Central memory CD8-positive, alpha-beta T cell (primary cell): ENCODE measurements around the gene RNASE4.
"Not testable (repeated sequence)": the region's sequence is repeated elsewhere in the genome, so short reads cannot be mapped to it uniquely, and the experiment has no call there.

Experiments used
- ATAC-seq: fragments of 150-1000 bp; cut with Tn5 transposase; replicated peaks from 2 replicates; pipeline ENCODE4 v1.10.0; 2022; ENCODE audit warnings: mild to moderate bottlenecking, moderate FRiP score, moderate number of reproducible peaks; ENCODE audit not compliant: poor library complexity, severe bottlenecking; ENCODE audit errors: extremely low read depth
- DNase-seq, 2 donors: peaks; one replicate each; pipeline ENCODE4 v3.0.0; 2021; ENCODE audit warnings: low spot score in 2 of 2
- H3K27ac Mint-ChIP-seq: one replicate; pipeline ENCODE4 v1.8.0; 2022; ENCODE audit warnings: low read depth, mild to moderate bottlenecking, moderate library complexity, mixed read lengths
- H3K27me3 Mint-ChIP-seq: one replicate; pipeline ENCODE4 v1.8.0; 2022; ENCODE audit warnings: mixed read lengths
- H3K36me3 Mint-ChIP-seq: one replicate; pipeline ENCODE4 v1.8.0; 2022; ENCODE audit warnings: mild to moderate bottlenecking, moderate library complexity, mixed read lengths; ENCODE audit not compliant: insufficient read depth
- H3K4me1 Mint-ChIP-seq: one replicate; pipeline ENCODE4 v1.8.0; 2022; ENCODE audit warnings: mixed read lengths
- H3K4me3 Mint-ChIP-seq: one replicate; pipeline ENCODE4 v1.8.0; 2022; ENCODE audit warnings: mild to moderate bottlenecking, moderate library complexity, mixed read lengths
- H3K9me3 Mint-ChIP-seq: one replicate; pipeline ENCODE4 v1.8.0; 2022; ENCODE audit warnings: mixed read lengths

RNASE4 gene, protein sequence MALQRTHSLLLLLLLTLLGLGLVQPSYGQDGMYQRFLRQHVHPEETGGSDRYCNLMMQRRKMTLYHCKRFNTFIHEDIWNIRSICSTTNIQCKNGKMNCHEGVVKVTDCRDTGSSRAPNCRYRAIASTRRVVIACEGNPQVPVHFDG

DNA sequence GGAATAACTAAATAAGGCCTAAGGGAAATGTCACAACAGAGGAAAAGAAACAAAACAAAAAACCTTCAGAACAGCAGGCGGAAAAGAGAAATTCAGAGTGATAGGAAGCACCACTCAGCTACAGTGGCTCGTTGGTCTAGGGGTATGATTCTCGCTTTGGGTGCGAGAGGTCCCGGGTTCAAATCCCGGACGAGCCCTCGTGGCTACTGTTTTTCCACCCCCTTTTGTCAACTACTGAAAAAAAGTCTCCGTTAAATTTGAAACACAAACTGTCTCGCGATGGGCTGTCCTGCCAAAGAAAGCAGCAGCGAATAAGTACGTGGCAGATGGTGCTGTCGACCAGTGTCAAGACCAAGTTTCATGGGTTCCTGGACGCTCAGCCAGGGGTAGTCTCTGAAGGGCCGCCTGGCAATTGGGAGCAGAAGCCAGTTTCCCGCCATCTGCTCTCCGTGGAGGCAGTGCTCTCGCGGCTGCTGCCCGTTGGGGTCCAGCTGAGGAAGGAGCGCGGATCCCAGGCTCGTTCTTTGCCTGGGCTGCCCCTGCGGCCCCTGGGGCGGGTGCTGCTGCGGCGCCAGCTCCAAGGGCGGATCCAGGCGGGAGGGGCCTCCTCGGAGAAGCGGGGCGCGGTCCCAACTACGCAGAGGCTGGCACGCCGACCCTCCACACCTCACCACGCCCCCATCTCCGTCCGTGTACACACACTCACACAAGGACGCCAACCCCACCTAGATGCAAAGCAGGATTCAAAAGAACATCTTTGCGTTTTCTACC is at the start of gene RNASE4:
TSS of gene RNASE4 (plus strand) at position 670 of the 771 bp plus-strand sequence. CDS start 14,812 bp downstream, outside the sequence.
- peak; percentile 83 to 89 for DNase-seq
- Mint-ChIP-seq H3K27me3 (no peaks in the 10 kb centered on the region), H3K4me1 (no peaks in the 10 kb centered on the region), H3K9me3 (no peaks in the 10 kb centered on the region), H3K4me3 (no peak within 1 kb of the TSS), H3K36me3 (no peaks in the 10 kb centered on the region), H3K27ac (no peak within 1 kb of the TSS)
- peak; percentile 40 for ATAC-seq

DNA sequence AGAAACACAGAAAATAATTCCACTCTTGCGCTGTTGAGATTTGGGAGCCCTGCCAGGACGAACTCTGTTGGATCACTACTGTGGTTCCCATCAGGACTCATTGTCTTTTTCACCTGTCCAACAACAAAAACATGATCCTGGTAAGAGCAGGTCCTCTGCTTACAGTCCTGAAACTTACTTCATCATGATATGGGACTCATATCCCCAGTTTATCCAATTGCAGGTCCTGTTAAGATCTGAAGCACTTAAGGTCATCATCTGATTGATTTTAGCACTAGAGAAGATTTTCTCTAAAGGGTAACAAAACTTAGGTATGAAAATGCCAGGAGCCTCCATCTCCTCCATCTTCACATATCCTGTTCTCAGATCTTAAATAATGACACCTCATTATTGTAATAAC is 42.8 kb upstream of the RNASE4 start, which contains the start of gene OR6S1:
TSS of gene OR6S1 (minus strand) at position 101 of the 400 bp plus-strand sequence. CDS start at position 101, 0 bp downstream.
- no peak for ATAC-seq
- H3K4me3 Mint-ChIP-seq: no peak within 1 kb of the TSS
- H3K36me3 Mint-ChIP-seq: peaks cover 2% of the 10 kb centered on the region
- no peaks in the 10 kb centered on the region for H3K4me1 Mint-ChIP-seq
- no peak within 1 kb of the TSS for H3K27ac Mint-ChIP-seq
- no peaks in the 10 kb centered on the region for H3K9me3 Mint-ChIP-seq
- DNase-seq: no peak
- H3K27me3 Mint-ChIP-seq: peaks cover 42% of the 10 kb centered on the region

DNA sequence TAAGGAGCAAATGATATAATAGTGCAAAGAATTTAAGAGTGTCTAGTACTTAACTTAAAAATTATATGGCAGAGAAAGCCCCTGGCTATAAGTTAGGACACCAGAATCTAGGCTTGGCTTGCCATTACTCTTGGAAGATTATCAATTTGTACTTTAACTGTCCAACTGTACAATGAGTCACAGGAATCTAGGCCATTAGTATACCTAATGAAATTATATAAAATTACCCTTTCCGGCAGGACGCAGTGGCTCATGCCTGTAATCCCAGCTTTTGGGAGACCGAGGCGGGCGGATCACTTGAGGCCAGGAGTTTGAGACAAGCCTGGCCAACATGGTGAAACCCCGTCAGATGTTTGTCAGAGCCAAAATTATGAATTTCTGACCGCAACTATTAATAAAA is 42.2 kb upstream of the RNASE4 start:
- Mint-ChIP-seq H3K4me1 (no peaks in the 10 kb centered on the region), H3K9me3 (no peaks in the 10 kb centered on the region), H3K4me3 (no peak overlapping the region), H3K27me3 (peaks cover 43% of the 10 kb centered on the region), H3K27ac (no peak overlapping the region), H3K36me3 (peaks cover 2% of the 10 kb centered on the region)
- DNase-seq (no peak), ATAC-seq (no peak)

DNA sequence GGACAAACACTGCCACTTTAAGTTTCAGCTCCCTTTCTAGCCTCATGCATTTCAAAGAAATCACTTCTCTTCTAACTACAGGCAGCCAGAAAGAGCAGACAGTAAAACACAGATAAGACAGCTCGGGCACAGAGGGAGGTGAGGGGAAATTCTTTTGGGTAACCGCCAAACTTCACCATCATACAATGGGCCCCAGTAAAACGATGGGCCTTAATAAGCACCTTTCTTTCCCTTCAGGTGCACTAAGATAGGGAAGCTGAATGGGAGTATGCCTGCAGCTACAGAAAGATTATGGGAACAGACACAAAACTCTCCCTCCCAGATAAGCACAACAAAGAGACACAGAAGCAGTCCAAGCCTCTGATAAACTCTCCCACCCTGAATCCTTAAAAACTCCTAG is 41.6 kb upstream of the RNASE4 start:
- H3K9me3 Mint-ChIP-seq, DNase-seq, H3K27ac Mint-ChIP-seq, H3K4me3 Mint-ChIP-seq, ATAC-seq, H3K36me3 Mint-ChIP-seq, H3K4me1 Mint-ChIP-seq: not testable (repeated sequence)
- peaks cover 43% of the 10 kb centered on the region for H3K27me3 Mint-ChIP-seq

GRCh38 chr14:20644520-20644919 is 39.8 kb upstream of the RNASE4 start:
- no peak for ATAC-seq
- H3K27ac Mint-ChIP-seq: no peak overlapping the region

GRCh38 chr14:20645481-20645880 is 38.9 kb upstream of the RNASE4 start:
- Mint-ChIP-seq H3K36me3 (peaks cover 2% of the 10 kb centered on the region), H3K27ac (no peak overlapping the region), H3K4me1 (no peaks in the 10 kb centered on the region), H3K4me3 (no peak overlapping the region), H3K27me3 (peaks cover 49% of the 10 kb centered on the region), H3K9me3 (no peaks in the 10 kb centered on the region)
- ATAC-seq (no peak), DNase-seq (no peak)

More at GRCh38 chr14:20644520-20644919, 39.8 kb upstream of the RNASE4 start:
- H3K27me3 Mint-ChIP-seq: peaks cover 51% of the 10 kb centered on the region
- no peaks in the 10 kb centered on the region for H3K4me1 Mint-ChIP-seq
- H3K9me3 Mint-ChIP-seq: no peaks in the 10 kb centered on the region
- no peak for DNase-seq
- H3K4me3 Mint-ChIP-seq: no peak overlapping the region
- peaks cover 2% of the 10 kb centered on the region for H3K36me3 Mint-ChIP-seq

GRCh38 chr14:20652996-20653975 is 31.1 kb upstream of the RNASE4 start:
- H3K36me3 Mint-ChIP-seq: peaks cover 9% of the 10 kb centered on the region
- no peaks in the 10 kb centered on the region for H3K9me3 Mint-ChIP-seq
- ATAC-seq: peak; percentile 46
- H3K27ac Mint-ChIP-seq: peak overlapping the region; percentile 23
- H3K27me3 Mint-ChIP-seq: peaks cover 81% of the 10 kb centered on the region
- H3K4me3 Mint-ChIP-seq: peak overlapping the region; percentile 41
- DNase-seq: peak in 1 of 2 donors; percentile 36
- peaks cover 32% of the 10 kb centered on the region for H3K4me1 Mint-ChIP-seq

DNA sequence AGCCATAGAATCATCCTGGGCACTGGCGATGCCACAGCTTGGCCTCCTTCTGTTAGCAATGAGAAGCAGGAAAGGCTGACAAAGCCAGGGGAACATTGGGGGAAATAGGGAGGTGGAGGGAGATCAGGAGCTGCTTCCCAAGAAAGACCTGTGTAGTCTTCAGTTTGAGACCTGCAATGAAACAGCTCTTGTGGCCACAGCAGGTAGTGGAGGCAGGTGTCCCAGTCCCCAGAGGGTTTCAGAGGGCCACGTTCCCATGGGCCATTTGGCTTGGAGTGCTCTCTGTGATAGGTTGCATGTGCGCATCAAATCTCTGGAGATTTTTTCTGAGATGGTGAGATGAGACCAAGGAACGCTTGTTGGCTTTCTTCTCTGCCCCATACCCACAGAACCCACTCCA is 28.5 kb upstream of the RNASE4 start:
- peaks cover 88% of the 10 kb centered on the region for H3K27me3 Mint-ChIP-seq
- ATAC-seq (no peak), DNase-seq (no peak)
- no peak overlapping the region for H3K4me3 Mint-ChIP-seq
- H3K27ac Mint-ChIP-seq: no peak overlapping the region
- H3K9me3 Mint-ChIP-seq: no peaks in the 10 kb centered on the region
- H3K4me1 Mint-ChIP-seq: peaks cover 32% of the 10 kb centered on the region
- peaks cover 9% of the 10 kb centered on the region for H3K36me3 Mint-ChIP-seq

GRCh38 chr14:20656274-20656673 is 28.1 kb upstream of the RNASE4 start:
- Mint-ChIP-seq H3K27me3 (peaks cover 84% of the 10 kb centered on the region), H3K4me1 (peaks cover 32% of the 10 kb centered on the region)

GRCh38 chr14:20657216-20658211 is 26.8 kb upstream of the RNASE4 start:
- Mint-ChIP-seq H3K4me1 (peaks cover 36% of the 10 kb centered on the region), H3K27me3 (peaks cover 72% of the 10 kb centered on the region), H3K9me3 (no peaks in the 10 kb centered on the region), H3K36me3 (peaks cover 8% of the 10 kb centered on the region), H3K27ac (peak overlapping the region; percentile 11), H3K4me3 (no peak overlapping the region)
- ATAC-seq: peak; percentile 20
- no peak for DNase-seq

More at GRCh38 chr14:20656274-20656673, 28.1 kb upstream of the RNASE4 start:
- Mint-ChIP-seq H3K9me3 (no peaks in the 10 kb centered on the region), H3K4me3 (no peak overlapping the region), H3K36me3 (peaks cover 9% of the 10 kb centered on the region), H3K27ac (peak overlapping the region; percentile 11)
- ATAC-seq (no peak), DNase-seq (no peak)

DNA sequence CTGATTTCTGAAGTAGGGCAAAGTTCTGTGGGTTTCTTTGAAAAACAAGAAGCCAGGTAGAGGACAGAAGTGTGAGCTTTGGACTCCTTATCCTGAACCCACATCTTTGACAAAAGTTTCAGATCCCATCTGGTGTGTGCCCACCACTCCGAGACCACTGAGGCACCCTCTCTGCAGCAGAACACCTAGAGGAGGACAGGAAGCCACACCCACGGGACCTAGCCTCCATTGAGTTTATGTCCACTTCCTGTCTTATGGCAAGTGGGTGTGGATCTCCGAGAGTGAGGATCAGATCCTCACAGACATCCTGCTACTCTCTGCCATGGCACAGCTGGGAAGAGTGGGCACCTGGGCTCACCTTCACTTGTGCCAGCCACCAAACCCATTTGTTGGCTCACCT is 26.1 kb upstream of the RNASE4 start:
- H3K27ac Mint-ChIP-seq: no peak overlapping the region
- no peaks in the 10 kb centered on the region for H3K9me3 Mint-ChIP-seq
- peaks cover 37% of the 10 kb centered on the region for H3K4me1 Mint-ChIP-seq
- peaks cover 64% of the 10 kb centered on the region for H3K27me3 Mint-ChIP-seq
- no peak overlapping the region for H3K4me3 Mint-ChIP-seq
- ATAC-seq (no peak), DNase-seq (no peak)
- peaks cover 7% of the 10 kb centered on the region for H3K36me3 Mint-ChIP-seq
